HCT116 (cell line): ENCODE measurements around the gene THSD7A. TPM values are rescaled to one million over a fixed set of nuclear protein-coding genes. Genes with fewer than 3 reads are reported as not detected.

Source experiments
- ATAC-seq: fragments of 200-7000 bp; cut with Tn5 transposase; 2 replicates; pipeline ENCODE4 v1.9.1; 2020; ENCODE audit warnings: mild to moderate bottlenecking, moderate library complexity
- BruUV-seq: library from RNA; stranded (reverse); fragments of 400-500 nt; replicated peaks from 2 replicates; lab custom pipeline; 2021; lab: Mats Ljungman, UMichigan
- CTCF ChIA-PET: fragments of 300-600 bp; sonication (Branson Sonifier 250); formaldehyde crosslinking; loops from one replicate; lab custom pipeline; 2021; ENCODE audit warnings: antibody characterized with exemption; lab: Charles Lee
- POLR2A ChIA-PET: fragments of 300-600, 350-600 bp; sonication (Branson Sonifier 250); formaldehyde crosslinking; loops from one replicate; lab custom pipeline; 2021; ENCODE audit warnings: antibody characterized with exemption; lab: Charles Lee
- RAD21 ChIA-PET, 2 experiments: fragments of 300-600 bp; sonication (Branson Sonifier 250); formaldehyde crosslinking; loops; one replicate each; lab custom pipeline; 2023; ENCODE audit warnings: low total read pairs in 2 of 2; ENCODE audit not compliant: uncharacterized antibody in 2 of 2, unreplicated experiment in 2 of 2, low non-redundant PET in 1 of 2; lab: Charles Lee
- DNase-seq: peaks from one replicate; pipeline ENCODE4 v3.0.0-alpha.2; 2010; ENCODE audit warnings: low read depth, low spot score
- H2AFZ ChIP-seq: fragments of 200-600 bp; shearing (Covaris generic), sonication (generic); 2 replicates; pipeline ENCODE4 v1.6.1; 2017; ENCODE audit warnings: low read depth, mixed run types, mixed read lengths, antibody characterized with exemption, low read length; ENCODE audit not compliant: poor library complexity, severe bottlenecking
- H3K27ac ChIP-seq: 2 replicates; pipeline ENCODE4 v1.5.1; 2012; ENCODE audit warnings: low read depth, low read length
- H3K27me3 ChIP-seq: fragments of 200-600 bp; sonication (generic); 2 replicates; pipeline ENCODE4 v1.6.1; 2016; ENCODE audit warnings: mixed run types, low read length, mixed read lengths; ENCODE audit not compliant: insufficient read depth
- H3K36me3 ChIP-seq, 2 experiments: fragments of 200-500 bp in 1 of 2; fragments of 200-600 bp in 1 of 2; sonication (Bioruptor generic) in 1 of 2; sonication (generic) in 1 of 2; 2 replicates each; pipeline versions ENCODE4 v1.5.1 to v1.6.1; 2014 to 2016; ENCODE audit warnings: low read length in 2 of 2, inconsistent platforms in 1 of 2, mixed read lengths in 1 of 2, mixed run types in 1 of 2; ENCODE audit not compliant: insufficient read depth in 2 of 2, control insufficient read depth in 1 of 2
- H3K4me1 ChIP-seq, 2 experiments: fragments of 200-600 bp in 1 of 2; sonication (generic) in 1 of 2; 2 replicates each; pipeline versions ENCODE4 v1.5.1 to v1.6.1; 2012 to 2017; ENCODE audit warnings: low read length in 2 of 2, inconsistent platforms in 1 of 2, mild to moderate bottlenecking in 1 of 2, mixed read lengths in 1 of 2, mixed run types in 1 of 2, moderate library complexity in 1 of 2; ENCODE audit not compliant: insufficient read depth in 2 of 2, control insufficient read depth in 1 of 2
- H3K4me2 ChIP-seq: fragments of 200-600 bp; sonication (generic); 2 replicates; pipeline ENCODE4 v1.6.1; 2017; ENCODE audit warnings: mixed run types, low read length, mixed read lengths
- H3K4me3 ChIP-seq, 2 experiments: fragments of 200-600 bp in 1 of 2; sonication (generic) in 1 of 2; replicated peaks in 1 of 2; 2 replicates each; pipeline ENCODE4 v1.5.1; 2011 to 2016; ENCODE audit warnings: low read length in 2 of 2, control low read depth in 1 of 2, low read depth in 1 of 2, mild to moderate bottlenecking in 1 of 2, mixed read lengths in 1 of 2, mixed run types in 1 of 2
- H3K79me2 ChIP-seq: fragments of 200-600 bp; sonication (generic); 2 replicates; pipeline ENCODE4 v1.6.1; 2017; ENCODE audit warnings: mild to moderate bottlenecking, mixed run types, low read length, moderate library complexity, mixed read lengths; ENCODE audit not compliant: insufficient read depth
- H3K9ac ChIP-seq: fragments of 200-600 bp; sonication (generic); 2 replicates; pipeline ENCODE4 v1.6.1; 2016; ENCODE audit warnings: low read length, mixed read lengths
- H3K9me2 ChIP-seq: fragments of 200-600 bp; sonication (generic), shearing (Covaris generic); 2 replicates; pipeline ENCODE4 v1.6.1; 2017; ENCODE audit warnings: mixed run types, mild to moderate bottlenecking, moderate library complexity; ENCODE audit not compliant: insufficient read depth
- H3K9me3 ChIP-seq, 2 experiments: fragments of 200-500 bp in 1 of 2; fragments of 200-600 bp in 1 of 2; sonication (Bioruptor generic) in 1 of 2; sonication (generic) in 1 of 2; 2 replicates each; pipeline ENCODE4 v1.6.1; 2014 to 2017; ENCODE audit warnings: low read length in 2 of 2, mixed read lengths in 2 of 2, inconsistent platforms in 1 of 2, low read depth in 1 of 2, mild to moderate bottlenecking in 1 of 2, mixed run types in 1 of 2, moderate library complexity in 1 of 2; ENCODE audit not compliant: control insufficient read depth in 1 of 2, insufficient read depth in 1 of 2
- H4K20me1 ChIP-seq: fragments of 200-600 bp; sonication (generic), shearing (Covaris generic); 2 replicates; pipeline ENCODE4 v1.6.1; 2017; ENCODE audit warnings: mixed run types, mild to moderate bottlenecking, moderate library complexity; ENCODE audit not compliant: insufficient read depth
- ATF3 ChIP-seq: IDR thresholded peaks from 2 replicates; pipeline ENCODE4 v1.6.1; 2012
- CEBPB ChIP-seq: IDR thresholded peaks from 2 replicates; pipeline ENCODE4 v1.6.1; 2012; ENCODE audit warnings: low read depth
- JUND ChIP-seq: IDR thresholded peaks from 2 replicates; pipeline ENCODE4 v1.6.1; 2012
- POLR2A ChIP-seq: IDR thresholded peaks from 2 replicates; pipeline ENCODE4 v1.7.0; 2011; ENCODE audit warnings: borderline replicate concordance; ENCODE audit not compliant: insufficient read depth, insufficient read length; ENCODE audit errors: extremely low read depth
- SRF ChIP-seq: IDR thresholded peaks from 2 replicates; pipeline ENCODE4 v1.6.1; 2012; ENCODE audit warnings: low read depth
- intact Hi-C: fragments of 100-400 bp; cut with micrococcal nuclease; formaldehyde crosslinking; loops from 2 replicates; pipeline ENCODE4 v1.10.0; 2022
- total RNA-seq: library from RNA; stranded (reverse); gene quantifications from one replicate; pipeline ENCODE4 v1.2.1, GENCODE V29; 2021; ENCODE audit not compliant: unreplicated experiment
- TF ChIP-seq, protein P1 (sequence below): IDR thresholded peaks from 2 replicates; pipeline ENCODE4 v1.6.1; 2011; ENCODE audit warnings: mild to moderate bottlenecking, low read length, moderate library complexity; ENCODE audit not compliant: insufficient replicate concordance; ENCODE audit errors: extremely low read depth
- TF ChIP-seq, protein P2 (sequence below): IDR thresholded peaks from 2 replicates; pipeline ENCODE4 v1.6.1; 2012

Gene THSD7A
- total RNA-seq, 1 experiment from 2014 or later = 0.05 TPM

DNA sequence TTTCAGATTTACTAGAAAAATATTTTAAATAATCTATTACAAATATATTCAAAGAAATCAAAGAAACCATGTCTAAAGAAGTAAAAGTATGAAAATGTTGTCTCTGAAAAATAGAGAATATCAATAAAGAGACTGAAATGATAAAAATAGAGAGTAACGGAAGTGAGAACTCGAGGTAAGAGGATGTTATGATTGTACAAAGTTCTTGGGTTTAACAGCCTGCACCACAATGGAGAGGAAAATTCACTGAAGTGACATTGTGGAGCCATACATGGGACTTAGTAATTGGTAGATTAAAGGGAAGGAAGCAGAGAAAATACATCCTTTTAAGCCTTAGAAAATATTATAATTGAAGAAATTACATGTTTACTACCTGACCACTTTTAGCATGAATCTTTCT is 77.9 kb downstream of the THSD7A start:
- H3K9me3 ChIP-seq = no peaks in the 10 kb centered on the region
- intact Hi-C loops = no loop called here
- TF ChIP-seq CEBPB (no peak), POLR2A (no peak)
- no TSS peak for BruUV-seq
- H3K79me2 ChIP-seq = no peaks in the 10 kb centered on the region
- no peak overlapping the region for H3K4me2 ChIP-seq
- H3K9ac ChIP-seq = no peak overlapping the region
- H3K9me2 ChIP-seq = no peaks in the 10 kb centered on the region
- H4K20me1 ChIP-seq = no peaks in the 10 kb centered on the region
- H2AFZ ChIP-seq = no peak overlapping the region
- no peaks in the 10 kb centered on the region for H3K36me3 ChIP-seq
- ChIA-PET CTCF (no interaction called here), RAD21 (no interaction called here), POLR2A (no interaction called here)
- peaks cover 0 to 7% of the 10 kb centered on the region in 2 experiments; a peak in 1 of 4 replicates for H3K4me1 ChIP-seq
- H3K4me3 ChIP-seq = no peak overlapping the region
- no peaks in the 10 kb centered on the region for H3K27me3 ChIP-seq
- no peak for ATAC-seq
- H3K27ac ChIP-seq = no peak overlapping the region
- no peak for DNase-seq

GRCh38 chr7:11753433-11753832 is 78.6 kb downstream of the THSD7A start:
- no peak overlapping the region for H2AFZ ChIP-seq
- ATAC-seq (no peak), DNase-seq (no peak)
- H4K20me1 ChIP-seq = no peaks in the 10 kb centered on the region
- H3K27ac ChIP-seq = no peak overlapping the region
- RAD21 ChIA-PET = no interaction called here
- H3K27me3 ChIP-seq = no peaks in the 10 kb centered on the region
- no peak overlapping the region for H3K9ac ChIP-seq
- CTCF ChIA-PET = no interaction called here
- intact Hi-C loops = no loop called here
- no peaks in the 10 kb centered on the region for H3K9me2 ChIP-seq
- TF ChIP-seq JUND (no peak), SRF (no peak), ATF3 (no peak)
- TF ChIP-seq, protein P1, sequence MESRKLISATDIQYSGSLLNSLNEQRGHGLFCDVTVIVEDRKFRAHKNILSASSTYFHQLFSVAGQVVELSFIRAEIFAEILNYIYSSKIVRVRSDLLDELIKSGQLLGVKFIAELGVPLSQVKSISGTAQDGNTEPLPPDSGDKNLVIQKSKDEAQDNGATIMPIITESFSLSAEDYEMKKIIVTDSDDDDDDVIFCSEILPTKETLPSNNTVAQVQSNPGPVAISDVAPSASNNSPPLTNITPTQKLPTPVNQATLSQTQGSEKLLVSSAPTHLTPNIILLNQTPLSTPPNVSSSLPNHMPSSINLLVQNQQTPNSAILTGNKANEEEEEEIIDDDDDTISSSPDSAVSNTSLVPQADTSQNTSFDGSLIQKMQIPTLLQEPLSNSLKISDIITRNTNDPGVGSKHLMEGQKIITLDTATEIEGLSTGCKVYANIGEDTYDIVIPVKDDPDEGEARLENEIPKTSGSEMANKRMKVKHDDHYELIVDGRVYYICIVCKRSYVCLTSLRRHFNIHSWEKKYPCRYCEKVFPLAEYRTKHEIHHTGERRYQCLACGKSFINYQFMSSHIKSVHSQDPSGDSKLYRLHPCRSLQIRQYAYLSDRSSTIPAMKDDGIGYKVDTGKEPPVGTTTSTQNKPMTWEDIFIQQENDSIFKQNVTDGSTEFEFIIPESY = no peak
- TF ChIP-seq, protein P2, sequence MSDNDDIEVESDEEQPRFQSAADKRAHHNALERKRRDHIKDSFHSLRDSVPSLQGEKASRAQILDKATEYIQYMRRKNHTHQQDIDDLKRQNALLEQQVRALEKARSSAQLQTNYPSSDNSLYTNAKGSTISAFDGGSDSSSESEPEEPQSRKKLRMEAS = no peak
- H3K79me2 ChIP-seq = no peaks in the 10 kb centered on the region
- H3K4me3 ChIP-seq = no peak overlapping the region
- no peaks in the 10 kb centered on the region for H3K9me3 ChIP-seq
- no TSS peak for BruUV-seq
- POLR2A ChIA-PET = no interaction called here
- no peak overlapping the region for H3K4me2 ChIP-seq
- no peaks in the 10 kb centered on the region for H3K36me3 ChIP-seq
- peaks cover 0 to 7% of the 10 kb centered on the region in 2 experiments; a peak in 1 of 4 replicates for H3K4me1 ChIP-seq
